ENCODE measurements around the gene NVL.

DNA sequence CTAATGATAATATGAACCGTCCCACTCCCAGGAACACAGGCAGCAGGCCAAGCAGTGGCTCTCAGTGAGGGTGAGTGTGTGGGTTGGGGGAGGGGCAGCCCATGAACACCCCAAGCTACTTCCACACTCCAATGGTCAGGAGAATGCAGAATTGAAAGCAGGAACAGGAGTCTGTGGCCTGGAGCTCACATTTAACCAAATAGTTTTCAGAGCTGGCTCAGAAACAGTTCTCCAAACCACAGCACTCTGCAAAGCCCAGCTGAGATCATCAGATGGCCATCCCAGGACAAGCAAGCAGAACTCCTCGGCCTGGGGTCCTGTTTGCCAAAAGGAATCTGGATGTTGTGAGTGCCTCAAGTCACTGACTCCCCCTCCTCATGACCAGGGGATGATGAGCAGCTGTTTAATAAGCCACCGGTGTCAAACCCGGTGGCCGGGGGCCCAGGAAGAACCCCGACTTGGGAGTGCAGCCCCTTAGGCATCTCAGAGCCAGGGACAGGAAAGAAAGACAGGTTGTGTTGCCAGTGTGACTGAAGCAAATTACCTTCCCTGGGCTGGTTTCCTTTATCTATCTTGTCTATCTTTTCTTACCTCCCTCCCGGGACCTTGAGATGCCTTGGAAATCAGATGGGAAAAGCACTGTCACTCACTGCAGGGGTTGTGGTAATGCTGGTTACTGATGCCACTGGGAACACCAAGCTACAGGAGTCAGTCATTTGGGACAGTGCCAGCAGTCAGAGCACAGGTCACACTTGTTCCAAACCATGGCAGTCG is 126.5 kb downstream of the NVL start:
- TF ChIP-seq, protein P1, sequence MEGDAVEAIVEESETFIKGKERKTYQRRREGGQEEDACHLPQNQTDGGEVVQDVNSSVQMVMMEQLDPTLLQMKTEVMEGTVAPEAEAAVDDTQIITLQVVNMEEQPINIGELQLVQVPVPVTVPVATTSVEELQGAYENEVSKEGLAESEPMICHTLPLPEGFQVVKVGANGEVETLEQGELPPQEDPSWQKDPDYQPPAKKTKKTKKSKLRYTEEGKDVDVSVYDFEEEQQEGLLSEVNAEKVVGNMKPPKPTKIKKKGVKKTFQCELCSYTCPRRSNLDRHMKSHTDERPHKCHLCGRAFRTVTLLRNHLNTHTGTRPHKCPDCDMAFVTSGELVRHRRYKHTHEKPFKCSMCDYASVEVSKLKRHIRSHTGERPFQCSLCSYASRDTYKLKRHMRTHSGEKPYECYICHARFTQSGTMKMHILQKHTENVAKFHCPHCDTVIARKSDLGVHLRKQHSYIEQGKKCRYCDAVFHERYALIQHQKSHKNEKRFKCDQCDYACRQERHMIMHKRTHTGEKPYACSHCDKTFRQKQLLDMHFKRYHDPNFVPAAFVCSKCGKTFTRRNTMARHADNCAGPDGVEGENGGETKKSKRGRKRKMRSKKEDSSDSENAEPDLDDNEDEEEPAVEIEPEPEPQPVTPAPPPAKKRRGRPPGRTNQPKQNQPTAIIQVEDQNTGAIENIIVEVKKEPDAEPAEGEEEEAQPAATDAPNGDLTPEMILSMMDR (IDR thresholded peaks at IDR 0.05): no peak
- no peak for TF ChIP-seq EZH2 (IDR thresholded peaks at IDR 0.05)

Data from neural progenitor cell (in vitro differentiated cells).